ENCODE results near the gene YES1.

DNA sequence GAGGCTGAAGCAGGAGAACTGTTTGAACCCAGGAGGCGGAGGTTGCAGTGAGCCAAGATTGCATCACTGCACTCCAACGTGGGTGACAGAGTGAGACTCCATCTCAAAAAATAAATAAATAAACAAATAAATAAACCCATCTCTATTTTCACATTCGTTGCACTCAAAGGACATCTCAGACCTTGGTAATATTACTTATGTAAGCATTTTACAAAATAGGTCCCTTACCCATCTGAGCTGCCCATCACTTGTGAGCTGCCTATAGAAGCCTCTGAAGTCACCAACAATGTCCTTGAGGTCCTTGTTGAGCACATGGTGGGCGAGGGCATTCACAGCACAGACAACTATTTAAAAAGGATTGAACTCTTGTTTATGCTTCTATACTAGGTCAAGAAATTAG, 115.0 kb downstream of the YES1 start:
- TF ChIP-seq CTCF (IDR thresholded peaks at IDR 0.05 in 4 of 5, conservative IDR thresholded peaks at IDR 0.05 in 1 of 5) (no peak), POLR2A (IDR thresholded peaks at IDR 0.05) (no peak)

Data from gastrocnemius medialis (tissue), 4 donors.